GM12874 (cell line): ENCODE data around the gene RHBDD1.

Experiments
- TF ChIP-seq, protein P1 (sequence below): IDR thresholded peaks from 2 replicates; pipeline ENCODE4 v1.5.1; 2011; ENCODE audit warnings: low read depth, mild to moderate bottlenecking, control low read depth, low read length, moderate library complexity; ENCODE audit not compliant: insufficient read depth

Gene RHBDD1

DNA sequence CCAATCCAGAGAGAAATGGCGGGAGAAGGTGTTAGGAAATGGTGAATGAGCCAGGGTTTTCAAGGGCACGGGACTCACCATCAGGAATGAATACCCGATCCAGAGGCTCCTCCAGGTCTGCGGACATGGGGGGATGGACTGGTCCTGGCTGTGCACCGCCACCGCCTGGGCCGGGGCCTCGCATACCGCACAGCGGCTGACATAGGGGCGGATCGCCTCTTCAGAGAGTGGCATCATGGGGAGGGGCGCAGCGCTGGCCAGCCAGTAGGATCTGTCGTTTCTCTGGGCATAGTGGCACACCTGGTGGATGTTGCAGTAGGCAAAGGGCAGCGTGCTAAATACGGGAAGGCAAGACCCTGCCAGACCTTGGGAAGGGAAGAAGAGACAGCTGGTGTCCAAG is 172.1 kb downstream of the RHBDD1 start:
- TF ChIP-seq, protein P1, sequence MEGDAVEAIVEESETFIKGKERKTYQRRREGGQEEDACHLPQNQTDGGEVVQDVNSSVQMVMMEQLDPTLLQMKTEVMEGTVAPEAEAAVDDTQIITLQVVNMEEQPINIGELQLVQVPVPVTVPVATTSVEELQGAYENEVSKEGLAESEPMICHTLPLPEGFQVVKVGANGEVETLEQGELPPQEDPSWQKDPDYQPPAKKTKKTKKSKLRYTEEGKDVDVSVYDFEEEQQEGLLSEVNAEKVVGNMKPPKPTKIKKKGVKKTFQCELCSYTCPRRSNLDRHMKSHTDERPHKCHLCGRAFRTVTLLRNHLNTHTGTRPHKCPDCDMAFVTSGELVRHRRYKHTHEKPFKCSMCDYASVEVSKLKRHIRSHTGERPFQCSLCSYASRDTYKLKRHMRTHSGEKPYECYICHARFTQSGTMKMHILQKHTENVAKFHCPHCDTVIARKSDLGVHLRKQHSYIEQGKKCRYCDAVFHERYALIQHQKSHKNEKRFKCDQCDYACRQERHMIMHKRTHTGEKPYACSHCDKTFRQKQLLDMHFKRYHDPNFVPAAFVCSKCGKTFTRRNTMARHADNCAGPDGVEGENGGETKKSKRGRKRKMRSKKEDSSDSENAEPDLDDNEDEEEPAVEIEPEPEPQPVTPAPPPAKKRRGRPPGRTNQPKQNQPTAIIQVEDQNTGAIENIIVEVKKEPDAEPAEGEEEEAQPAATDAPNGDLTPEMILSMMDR = no peak

DNA sequence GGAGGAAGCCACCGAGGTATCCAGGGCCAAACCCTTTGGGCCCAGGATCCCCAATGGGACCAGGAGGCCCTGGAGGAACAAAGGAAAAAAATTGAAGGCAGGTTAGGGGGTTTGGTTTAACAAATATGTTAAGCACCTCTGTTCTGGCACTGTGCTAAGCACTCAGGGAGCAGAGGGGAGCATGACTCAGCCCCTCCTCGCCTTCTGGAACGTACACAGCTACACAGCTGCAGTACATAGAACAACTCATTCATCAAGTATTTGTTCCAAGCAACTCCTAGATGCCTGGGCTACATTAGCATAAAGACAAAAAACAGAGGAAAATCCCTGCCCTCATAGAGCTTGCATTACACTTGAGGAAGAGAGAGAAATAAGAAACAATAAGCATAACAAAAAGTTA is 174.6 kb downstream of the RHBDD1 start:
- TF ChIP-seq, protein P1 = no peak

DNA sequence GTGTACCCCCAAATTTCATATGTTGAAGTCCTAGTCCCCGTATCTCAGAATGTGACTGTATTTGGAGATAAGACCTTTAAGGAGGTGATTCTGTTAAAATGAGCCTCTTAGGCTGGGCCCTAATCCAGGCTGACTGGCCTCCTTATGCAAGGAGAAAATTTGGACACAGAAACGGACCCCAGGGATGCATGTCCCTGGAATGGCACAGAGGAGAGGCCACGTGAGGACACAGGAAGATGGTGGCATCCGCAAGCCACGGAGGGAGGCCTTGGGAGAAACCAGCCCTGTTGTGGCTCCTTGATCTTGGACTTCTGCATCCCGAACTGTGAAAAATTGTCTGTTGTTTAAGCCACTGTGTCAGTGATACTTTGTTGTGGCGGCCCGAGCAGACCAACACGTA is 177.5 kb downstream of the RHBDD1 start:
- TF ChIP-seq, protein P1 = no peak

DNA sequence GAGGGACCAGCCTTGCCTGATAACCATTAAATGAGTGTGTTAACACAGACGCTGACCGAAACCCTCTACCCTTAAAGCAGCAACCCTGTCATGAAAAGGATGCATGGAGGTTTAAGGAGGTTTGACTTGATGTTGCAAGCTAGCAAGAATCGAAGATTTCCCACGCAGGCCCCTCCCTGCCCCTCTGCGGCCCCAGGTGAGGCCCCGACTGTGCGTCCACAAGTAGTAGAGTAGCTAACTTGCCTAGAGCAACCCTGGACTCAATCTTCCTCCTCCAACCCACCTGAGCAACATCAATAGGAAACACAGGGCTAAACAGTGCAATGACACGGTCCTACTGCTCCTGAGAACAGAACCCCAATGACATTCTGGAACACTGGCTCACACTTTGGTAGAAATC is 178.0 kb downstream of the RHBDD1 start:
- TF ChIP-seq, protein P1 = no peak

DNA sequence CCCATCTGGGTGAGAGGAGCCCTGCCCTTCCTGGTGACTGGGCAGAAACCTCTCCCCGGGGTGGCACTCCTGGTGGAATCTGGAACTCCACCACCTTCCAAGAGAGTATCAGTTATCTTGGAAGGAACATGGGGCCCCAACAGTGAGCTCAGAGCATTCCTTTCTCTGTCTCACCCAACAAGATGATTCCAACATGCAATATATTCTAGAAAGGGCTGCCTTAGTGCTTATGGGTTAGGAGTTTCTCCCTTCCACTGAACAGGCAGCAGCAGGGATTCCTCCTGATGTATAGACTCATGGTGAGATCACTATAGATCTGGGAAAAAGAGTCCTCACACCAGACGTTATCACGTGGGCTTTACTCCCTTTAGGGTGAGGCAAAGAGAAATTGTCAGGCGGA is 181.0 kb downstream of the RHBDD1 start:
- TF ChIP-seq, protein P1 = no peak

DNA sequence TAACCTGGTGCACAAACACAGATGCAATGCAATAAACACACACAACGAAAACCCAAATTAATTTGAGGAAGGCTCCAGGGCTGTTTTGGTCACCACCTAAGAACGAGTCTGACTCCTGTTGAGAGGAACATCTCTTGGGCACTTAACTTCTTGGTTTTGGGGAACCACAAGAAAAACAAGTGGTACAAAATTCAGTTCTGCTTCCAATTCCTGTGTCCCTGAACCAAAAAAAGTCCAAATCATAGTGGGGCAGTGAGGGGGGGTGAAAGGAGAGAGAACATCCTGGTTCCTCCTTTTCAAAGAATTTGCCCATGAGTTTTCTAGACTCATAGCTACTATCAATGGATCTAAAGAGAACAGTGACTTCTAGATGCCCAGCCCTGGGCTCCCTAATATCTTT is 184.6 kb downstream of the RHBDD1 start:
- TF ChIP-seq, protein P1 = no peak

DNA sequence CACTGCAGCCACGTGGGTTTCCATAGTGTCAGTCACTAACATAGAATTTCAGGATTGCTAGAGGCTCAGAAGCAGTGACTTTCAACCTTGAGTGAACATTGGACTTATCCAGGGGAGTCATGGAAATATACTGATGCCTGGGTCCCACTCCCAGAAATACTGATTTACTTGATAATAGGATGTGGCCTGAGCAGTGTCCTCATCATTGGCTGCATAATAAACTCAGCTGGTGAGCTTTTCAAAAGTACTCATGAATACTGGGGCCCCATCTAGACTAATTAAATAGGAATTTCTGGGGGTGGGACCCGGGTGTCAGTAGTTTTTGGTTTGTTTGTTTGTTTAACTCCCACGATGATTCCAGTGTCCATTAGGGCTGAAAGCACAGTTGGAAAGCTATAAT is 186.8 kb downstream of the RHBDD1 start:
- TF ChIP-seq, protein P1 = no peak

DNA sequence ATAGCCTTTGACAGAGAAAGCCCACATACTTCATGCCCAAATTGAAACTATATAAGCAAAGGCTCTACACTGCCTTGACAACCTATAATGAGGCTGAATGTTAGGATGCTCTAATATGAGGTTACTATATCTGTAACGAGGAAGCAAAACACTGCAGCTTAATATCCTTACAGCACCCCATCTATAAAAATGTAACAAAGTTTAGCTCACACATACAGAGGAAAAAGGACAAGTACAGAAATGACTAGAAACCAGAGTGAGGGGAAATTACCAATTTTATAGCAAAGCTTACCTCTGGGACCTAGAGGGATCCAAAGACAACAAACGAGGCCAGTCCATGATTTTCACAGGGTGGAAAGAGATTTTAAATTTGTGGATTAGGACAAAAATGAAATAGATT is 189.7 kb downstream of the RHBDD1 start:
- TF ChIP-seq, protein P1 = no peak
